ENCODE data around the gene TBX3. TPM values are rescaled to one million over a fixed set of nuclear protein-coding genes. Genes with fewer than 3 reads are reported as not detected.

The TBX3 gene
- total RNA-seq, 1 experiment from 2014 or later, result 15.6 TPM

DNA sequence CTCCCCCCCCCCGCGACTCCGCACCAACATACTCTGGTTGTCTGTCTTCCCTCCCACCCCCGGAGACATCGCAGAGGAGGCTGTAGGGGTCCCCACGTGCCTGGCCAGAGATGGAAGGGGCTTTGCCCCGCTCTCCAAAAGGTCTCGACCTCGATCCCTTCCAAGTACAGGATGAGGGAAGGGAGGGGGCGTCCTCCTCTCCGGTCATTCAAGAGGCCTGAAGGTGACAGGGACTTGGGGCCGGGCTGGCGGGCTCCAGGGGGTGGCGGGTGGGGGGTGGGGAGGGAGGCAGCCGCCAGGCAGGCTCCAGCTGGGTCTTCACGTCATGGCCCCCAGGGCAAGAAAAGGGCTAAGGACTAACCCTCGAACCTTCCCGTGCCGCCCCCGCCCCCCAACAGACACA lies 15.1 kb downstream of the TBX3 start:
- no peak for DNase-seq (ENCODE audit: low spot score)

DNA sequence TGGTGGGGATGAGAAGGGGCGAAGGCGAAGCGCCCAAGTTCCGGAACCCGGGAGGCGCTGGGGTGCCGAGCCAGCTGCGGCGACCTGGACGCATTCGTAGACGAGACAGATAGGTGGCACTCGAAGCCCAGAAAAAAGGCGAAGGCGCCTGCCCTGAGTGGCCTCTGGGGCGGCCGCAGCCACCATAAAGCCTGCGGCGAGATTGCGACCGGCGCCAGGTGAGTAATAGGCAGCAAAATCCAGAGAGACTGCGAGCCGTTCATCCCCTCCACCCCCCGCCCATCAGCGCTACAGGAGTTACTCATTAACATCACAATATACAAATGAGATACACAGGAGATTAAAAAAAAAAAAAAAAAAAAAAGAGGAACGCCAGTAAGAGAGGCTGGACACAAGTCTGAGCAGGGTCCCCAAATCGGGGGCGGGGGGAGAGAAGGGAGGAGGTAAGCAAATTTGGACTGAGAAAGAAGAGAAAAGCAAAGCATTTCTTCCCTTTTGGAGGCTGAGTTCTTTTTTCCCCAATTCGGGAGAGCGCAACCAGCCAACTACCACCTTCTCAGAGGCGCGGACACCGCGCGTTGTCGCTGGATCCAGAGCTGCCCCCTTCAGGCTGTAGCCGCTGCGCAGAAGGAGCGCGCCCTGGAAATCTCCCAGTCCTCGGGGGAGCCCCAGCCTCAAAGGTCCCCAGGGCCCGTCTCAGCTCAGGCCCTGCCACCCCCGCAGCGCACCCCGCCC lies 15.7 kb downstream of the TBX3 start:
- DNase-seq (ENCODE audit: low spot score), result peak; percentile 93

DNA sequence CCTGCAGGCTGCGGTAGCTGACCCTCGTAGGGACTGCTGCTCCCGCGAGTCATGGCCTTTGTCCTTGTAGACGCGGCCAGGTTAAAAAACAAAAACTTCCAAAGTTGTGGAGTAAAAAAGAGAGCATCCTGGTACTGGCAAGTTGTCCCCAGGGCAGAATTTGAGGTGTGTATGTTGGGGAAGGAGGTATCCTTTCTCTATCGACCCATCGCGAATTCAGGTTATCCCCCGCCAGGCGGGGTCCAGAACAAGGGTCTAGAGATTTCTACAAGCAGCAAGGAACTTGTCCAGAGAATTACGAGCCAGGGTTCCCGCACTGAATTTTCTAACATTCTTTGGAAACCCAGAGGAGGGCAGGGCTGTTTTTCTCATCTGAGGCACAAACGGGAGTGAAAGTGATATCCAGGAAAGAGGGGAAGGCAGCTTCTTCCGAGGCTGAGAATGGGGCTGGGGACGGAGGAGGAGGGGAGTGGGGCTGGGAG lies 16.3 kb downstream of the TBX3 start:
- no peak for DNase-seq (ENCODE audit: low spot score)

DNA sequence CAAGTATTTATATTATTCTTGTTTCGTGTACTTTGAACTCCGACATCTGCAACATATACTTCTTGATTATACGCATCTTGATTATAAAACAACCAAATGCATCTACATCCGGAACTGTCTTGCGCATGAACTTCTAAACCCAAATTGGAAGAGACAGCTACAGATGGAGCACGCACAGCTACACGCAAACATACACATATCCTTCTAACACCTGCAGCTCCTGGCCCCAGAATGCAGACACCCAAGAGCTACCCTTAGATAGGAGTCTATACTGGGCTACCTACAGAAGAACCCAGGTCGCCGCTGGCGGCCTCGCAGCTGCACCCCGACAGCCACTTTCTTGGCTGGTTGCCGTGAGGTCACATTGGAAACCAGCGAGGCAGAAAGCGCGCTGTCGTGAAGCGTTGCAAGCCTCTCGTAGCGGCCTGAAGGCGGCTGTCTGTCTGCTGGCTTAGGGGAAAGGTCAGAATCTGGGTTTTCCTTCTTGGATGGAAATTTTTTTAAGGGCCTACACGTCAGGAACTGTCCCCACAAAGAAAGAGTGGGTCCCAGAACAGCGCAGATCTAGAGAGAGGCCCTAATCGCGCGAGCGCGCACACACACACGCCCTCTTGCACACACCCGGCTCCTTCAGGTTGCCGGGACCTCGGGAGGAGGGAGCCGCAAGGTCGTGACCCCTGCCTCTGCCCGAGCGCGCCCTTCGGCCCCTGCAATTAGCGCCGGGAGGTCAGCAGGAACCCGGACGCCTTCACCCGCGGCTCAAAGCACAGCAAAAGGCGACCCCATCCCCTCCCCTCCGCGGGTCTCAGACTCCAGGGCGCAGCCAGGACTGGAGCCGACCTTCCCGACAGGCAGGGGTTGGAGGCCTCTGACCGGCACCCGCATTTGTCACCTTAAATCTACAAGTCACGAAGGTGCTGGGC lies 17.0 kb downstream of the TBX3 start:
- no peak for DNase-seq (ENCODE audit: low spot score)

DNA sequence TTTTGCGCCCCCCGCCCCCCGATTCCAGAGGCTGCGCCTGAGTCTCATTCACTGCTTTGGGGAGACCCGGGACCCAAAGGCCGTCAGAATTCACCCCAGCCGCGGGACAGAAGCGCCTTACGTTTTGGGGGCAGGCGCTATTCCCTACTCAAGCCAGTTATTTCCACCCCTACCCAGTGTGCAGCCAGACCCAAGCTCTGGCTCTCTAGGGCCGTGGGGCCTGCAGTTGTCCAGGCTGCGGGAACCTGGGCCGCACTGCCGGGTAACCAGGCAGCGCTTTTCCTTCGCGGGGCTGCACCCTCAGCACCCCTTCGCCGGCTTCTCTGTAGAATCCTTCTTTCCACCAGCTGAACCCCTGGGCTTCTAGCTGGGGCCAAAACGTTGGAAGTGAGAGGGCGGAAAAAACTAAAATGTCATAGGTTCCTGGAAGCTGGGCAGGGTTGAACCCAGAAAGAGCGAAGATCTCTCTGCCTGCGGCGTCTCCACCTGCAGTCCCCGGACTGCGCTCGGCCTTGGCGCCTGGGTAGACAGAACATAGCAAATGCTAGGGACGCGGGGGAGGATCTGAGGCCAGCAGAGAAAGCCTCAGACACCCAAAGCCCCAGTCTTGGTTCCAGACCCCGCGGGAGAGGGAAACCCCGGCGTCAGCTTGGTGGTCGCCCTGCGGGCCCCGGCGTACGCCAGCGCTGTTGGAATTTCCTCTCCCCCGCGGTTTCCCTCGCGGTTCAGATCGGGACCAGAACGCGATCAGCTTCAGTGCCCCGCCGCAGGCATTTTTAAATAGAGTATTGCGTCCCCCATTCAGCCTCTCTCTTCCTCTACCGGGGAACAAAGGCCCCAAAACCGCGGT lies 18.3 kb downstream of the TBX3 start:
- DNase-seq (ENCODE audit: low spot score), result no peak

DNA sequence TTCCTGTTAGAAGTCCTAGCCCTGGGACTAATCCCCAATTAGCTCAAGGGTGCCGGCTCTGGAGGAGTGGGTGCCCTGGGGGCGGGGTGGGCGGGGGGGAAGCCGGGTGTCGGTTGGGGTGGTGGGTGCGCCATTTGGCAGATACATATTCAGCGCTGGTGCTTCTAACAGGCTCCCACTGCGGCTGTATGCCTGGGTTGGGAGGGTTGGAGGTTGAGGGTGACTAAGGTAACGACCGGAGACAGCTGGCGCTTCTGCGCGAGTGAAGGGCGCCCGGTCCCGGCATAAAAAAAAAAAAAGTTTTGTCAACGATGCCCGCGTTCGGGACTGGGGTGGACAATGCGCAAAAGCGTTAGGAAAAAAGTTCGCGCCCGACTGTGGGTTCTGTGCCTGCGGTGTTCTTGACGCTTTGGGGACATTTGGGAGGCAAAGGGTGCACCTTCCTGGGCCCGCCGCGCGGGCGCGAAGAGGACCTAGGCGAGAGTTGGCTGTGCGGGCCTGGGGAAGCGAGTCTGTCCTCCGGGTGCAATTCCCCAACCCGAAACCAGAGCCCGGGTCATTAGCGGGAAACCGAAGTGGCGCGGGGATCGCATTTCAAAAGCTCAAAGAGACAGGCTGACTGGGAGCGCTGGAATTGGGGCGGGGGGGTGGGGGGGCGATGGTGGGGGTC lies 19.2 kb downstream of the TBX3 start:
- no peak for DNase-seq (ENCODE audit: low spot score)

DNA sequence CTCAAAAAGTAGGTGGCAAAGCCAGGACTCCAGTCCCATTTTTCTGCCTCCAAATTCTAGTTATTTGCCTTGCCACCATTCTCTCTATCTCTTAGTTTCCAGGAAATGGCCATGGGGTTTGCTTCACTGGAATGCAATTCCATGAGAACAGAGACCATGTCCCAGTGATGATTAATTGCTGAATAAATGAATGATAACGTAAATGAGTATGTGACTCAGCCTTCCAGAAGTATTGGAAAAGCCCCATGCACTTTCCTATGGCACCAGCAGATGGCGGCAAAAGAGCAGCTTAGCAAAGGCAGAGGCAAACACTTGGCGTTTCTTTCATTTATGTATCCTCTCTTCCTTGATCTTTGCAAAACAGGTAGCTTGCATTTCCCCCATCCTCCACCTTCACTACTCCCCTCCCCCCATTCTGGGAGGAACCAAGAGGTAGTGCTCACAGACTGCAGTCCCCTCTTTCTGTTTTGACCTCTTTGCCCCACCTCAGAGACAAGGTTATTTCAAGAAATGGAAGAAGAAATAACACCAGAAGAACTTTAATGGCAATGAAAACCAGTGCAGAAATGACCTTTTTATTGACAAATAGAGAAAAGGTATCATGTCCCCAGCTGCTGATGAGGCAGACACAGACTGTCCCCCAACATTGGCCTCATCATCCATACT lies 21.3 kb downstream of the TBX3 start:
- DNase-seq (ENCODE audit: low spot score), result peak; percentile 85

DNA sequence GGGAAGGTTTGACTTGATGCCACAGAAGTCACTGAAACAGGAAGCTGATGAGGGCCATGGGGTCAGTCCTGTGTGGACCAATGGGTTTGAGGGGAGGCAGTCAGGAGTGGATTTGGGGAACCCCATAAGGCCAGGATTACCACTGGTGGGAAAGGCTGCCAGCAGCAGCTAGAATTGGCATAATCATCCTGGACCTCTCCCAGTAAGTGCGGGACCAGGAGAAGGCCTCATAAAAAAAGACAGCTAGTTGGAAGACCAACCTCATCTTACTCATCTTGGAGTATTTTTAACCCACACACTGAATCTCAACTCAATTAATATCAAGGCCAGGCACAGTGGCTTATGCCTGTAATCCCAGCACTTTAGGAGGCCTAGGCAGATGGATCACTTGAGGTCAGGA lies 22.7 kb downstream of the TBX3 start:
- DNase-seq (ENCODE audit: low spot score), result no peak

DNA sequence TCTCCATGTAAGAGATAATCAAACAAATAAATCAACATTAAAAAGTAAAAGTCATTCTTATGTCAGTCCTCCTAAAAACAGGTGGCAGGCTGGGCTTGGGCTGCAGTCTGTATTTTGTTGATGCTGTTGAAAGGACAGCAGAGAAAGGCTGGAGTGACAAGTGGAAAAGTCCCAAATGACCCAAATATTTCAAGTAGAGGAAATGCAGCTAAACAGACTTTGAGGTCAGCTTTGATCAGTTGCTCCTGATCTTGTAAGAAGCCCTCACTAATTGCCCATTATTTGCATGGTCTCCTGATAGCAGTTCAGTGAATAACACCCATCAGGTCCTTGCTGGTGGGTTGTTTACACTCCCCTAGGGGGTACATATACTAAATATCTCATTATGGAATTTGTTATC lies 24.9 kb downstream of the TBX3 start:
- no peak for DNase-seq (ENCODE audit: low spot score)

DNA sequence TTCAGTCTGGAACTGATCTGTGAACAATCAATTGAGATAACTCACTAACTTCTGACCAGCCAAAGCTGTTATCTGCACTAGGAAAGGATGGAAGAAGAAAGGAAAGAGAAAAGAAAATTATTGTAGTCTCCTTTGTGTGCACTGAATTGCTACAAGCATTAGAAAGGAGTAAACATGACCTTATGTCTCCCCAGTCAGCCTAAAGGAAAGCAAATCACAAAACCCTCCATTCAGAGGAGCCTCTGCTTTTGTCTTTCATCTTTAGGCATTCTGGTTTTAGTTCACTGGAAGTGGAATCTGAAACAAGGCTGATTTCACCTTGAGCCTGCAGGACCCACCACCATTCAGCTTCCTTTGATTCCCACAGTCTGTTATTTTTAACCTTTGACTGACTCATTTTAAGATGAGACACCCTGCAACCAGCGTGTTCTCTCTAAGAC lies 26.0 kb downstream of the TBX3 start:
- no peak for DNase-seq (ENCODE audit: low spot score)

DNA sequence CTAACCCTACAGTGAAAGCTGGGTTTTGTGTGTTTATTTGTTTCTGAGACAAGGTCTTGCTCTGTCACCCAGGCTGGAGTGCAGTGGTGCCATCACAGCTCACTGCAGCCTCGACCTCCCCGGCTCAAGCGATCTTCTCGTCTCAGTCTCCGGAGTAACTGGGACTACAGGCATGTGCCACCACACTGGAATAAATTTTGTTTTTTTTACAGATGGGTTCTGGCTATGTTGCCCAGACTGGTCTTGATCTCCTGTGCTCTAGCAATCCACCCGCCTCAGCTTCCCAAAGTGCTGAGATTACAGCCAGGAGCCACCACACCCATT lies 26.4 kb downstream of the TBX3 start:
- no peak for DNase-seq (ENCODE audit: low spot score)

DNA sequence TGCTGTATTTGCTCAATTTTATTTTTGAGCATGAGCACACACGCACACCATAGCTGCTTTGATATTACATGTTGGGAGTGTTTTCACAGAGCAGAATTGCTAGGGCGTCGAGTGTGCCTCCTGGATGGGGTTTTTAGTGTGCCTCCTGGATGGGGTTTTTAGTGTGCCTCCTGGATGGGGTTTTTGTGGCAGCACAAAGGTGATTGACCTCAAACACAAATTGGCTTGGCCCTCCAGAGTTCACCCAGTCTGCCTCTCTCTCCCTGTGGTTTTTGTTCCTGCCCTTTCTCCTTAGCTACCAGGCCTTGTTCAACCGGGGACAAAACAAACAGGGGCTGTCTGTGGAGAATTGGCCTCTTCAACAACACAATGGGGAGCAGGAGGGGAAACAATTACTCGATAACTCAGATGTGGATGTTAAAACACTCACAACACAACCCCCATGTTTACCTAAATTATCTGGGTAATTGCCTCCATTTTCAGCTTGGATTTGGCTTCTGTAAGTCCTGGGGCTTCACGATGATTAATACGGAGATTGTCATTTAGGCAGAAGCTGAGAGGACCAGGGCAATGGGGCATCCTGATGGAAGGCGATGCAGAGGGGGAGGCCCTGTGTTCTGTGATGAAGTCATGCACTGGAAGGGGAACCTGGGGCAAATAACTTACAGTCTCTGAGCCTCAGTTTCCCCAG lies 26.9 kb downstream of the TBX3 start:
- no peak for DNase-seq (ENCODE audit: low spot score)

DNA sequence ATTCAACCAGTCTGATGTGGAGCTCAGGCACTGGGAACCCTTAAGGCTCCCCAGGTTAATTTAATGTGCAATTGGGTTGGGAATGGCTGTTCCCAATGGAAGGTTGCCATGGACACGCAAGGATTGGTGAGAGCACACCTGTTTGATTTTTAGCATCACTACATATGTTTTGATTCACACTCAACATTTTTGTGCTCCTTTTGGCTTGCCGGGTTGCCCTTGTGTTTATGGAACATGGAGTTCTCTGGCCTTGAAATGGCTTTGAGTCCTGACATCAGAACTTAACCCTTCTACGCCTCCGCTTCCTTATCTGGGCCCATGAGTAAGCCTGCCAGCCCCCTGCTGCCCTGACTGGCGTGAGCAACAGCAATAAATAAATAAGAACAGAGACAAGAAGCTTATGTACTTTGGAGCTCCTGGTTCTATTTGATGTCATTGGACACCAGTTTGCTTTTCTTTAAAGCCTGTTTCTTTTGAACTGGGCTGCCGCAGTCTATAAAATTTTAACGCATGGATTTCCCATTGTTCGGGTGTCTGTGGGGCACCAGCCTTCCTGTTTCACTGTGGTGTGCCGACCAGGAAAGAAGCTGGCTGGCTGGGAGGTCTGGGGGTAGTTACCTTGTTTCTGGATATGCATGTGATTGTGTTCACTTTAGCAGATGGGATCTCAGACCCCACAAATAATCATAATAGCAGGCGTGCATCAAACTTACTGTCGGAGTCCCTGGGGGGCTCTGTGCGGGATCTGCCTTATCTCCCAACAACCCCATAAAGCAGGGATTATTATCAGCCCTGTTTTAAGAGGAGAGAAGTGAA lies 27.8 kb downstream of the TBX3 start:
- peak; percentile 16 for DNase-seq (ENCODE audit: low spot score)

DNA sequence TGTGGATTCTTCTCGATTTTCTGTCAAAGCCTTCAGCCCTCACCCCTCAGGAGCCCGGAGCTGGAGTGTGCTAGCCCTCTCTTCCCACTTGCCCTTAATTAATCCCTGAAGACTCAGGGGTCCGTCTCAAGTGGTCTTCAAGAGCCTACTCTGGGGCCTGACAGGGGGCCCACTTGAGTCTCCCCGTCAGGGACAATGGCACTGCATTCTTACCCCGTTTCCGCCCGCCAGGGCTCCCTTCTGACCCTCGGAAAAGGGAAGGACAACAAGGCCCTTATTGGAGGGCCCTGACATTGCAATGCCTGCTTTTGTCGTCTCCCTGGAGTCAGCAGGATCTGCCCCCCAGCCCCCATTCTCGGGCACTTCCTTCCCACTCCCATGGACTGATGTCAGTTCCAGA lies 34.4 kb downstream of the TBX3 start:
- no peak for DNase-seq (ENCODE audit: low spot score)

DNA sequence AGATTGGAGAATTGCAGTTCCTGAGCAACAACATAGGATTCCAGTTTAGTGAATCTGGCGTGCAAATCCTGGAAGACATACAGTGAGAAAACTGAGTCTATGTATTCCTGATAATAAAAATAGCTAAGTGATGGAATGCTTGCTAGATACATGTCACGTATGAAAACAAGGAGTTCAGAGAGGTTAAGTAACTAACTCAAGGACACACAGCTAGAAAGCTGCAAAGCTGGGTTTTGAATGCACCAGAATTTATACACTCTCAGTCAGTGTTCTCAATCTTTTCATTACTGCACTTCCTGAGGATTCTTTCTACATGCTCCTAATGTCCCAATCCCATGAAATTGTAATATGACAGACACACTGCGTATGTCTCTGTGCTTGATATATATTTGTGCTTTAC lies 35.3 kb downstream of the TBX3 start:
- DNase-seq (ENCODE audit: low spot score), result no peak

DNA sequence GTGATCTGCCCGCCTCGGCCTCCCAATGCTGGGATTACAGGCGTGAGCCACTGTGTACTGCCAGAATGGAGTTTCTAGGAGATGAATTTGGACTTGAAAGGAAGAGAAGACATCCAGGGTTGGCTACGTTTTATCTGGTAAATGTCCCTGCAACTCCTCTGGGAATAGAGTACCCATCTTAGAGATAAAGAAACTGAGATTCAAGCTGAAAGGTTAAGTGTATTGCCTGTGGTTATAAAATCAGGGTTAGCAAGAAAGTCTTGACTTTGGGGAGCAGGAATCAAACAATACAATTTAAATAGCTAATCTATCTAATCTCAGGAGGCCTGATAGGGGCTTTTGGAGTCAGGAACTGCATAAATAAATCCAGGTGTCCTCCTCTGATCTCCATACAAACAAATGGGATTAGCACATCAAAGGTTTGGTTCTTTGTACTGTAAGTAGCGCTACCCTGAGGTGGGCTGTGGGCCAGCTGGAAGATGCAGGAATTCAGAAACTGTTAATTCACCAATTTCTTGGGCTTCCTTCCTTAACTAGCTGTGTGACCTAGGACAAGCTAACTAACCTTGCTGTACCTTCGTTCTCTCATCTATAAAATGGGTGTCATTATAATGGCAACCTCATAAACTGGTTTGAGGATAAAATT lies 45.1 kb downstream of the TBX3 start:
- DNase-seq (ENCODE audit: low spot score), result no peak

DNA sequence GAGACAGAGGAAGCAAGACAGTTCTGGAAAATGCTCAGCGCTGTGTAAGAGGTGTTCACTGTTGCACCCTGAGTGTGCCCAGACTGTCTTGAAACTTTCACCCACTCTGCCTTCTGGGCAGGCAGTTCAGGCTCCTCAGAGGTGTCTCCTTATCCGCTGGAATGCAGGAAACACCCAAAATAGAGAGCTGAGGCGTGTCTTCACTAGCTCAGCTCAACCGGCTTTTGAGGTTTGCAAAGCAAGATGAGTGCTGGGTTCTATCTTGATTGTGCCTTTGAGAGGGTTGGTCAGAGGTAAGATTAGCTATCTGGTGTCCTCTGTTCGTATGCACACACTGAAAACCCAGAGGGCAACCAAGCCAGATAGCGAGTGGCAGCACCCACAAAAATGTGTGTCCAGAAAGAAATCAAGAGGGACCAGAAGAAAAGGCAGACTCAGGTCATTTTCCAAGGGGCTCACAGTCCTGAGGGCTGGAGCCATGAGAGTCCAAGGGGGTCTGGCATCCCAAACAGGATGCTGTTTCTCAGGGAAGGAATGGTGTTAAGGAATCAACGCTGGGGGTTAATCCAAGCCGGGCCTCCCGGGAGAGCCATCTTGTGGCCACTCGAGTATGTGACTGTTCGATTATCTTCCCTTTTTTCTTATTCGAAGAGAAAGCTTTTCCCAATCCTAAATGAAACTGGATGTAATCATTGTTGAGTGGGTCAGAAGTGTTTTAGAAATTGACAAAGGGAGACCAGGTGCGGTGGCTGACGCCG lies 47.1 kb downstream of the TBX3 start:
- peak; percentile 29 for DNase-seq (ENCODE audit: low spot score)

DNA sequence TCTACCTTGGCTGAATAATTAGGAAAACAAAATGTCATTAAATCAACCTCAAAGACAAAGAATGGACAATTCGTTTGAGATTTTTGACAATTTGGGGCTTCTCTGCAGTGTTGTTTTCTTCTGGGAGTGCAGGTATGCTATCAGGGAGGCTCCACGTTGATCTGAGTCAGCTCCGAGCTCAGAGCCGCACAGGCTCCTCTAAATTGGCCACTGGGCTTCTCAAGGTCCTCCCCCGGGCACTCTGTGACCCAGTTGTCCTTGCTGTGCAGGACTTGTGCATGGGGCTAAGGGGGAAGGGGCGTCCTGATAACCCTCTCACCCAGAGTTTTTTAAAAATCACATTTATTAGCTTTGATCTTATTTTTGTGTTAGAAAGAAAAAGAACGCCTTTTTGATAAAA lies 52.7 kb downstream of the TBX3 start:
- no peak for DNase-seq (ENCODE audit: low spot score)
